LNCAP (cell line): ENCODE results near the gene PARP9.

ENCODE experiments used
- CTCF ChIP-seq: fragments of 450-650 bp; IDR thresholded peaks from 2 replicates; pipeline ENCODE4 v1.5.1; 2017; ENCODE audit warnings: mild to moderate bottlenecking

Gene PARP9

GRCh38 chr3:122508135-122508914 is 55.8 kb downstream of the PARP9 start:
- TF ChIP-seq CTCF: no peak

GRCh38 chr3:122506450-122506849 is 57.6 kb downstream of the PARP9 start:
- no peak for TF ChIP-seq CTCF

- TF ChIP-seq CTCF: no peak
Observed at GRCh38 chr3:122505676-122506075, 58.4 kb downstream of the PARP9 start.

- TF ChIP-seq CTCF: no peak
Observed at GRCh38 chr3:122502941-122503340, 61.2 kb downstream of the PARP9 start.

- no peak for TF ChIP-seq CTCF
Observed at GRCh38 chr3:122502139-122502538, 62.0 kb downstream of the PARP9 start.

- TF ChIP-seq CTCF: no peak
Observed at GRCh38 chr3:122498152-122498551, 65.9 kb downstream of the PARP9 start.

- TF ChIP-seq CTCF: no peak
Observed at GRCh38 chr3:122497425-122497824, 66.7 kb downstream of the PARP9 start.

- no peak for TF ChIP-seq CTCF
Observed at GRCh38 chr3:122496508-122496907, 67.6 kb downstream of the PARP9 start.
